KMS-11 (cell line): Measurements from ENCODE around the gene SOCS7.

Source experiments
- H2AFZ ChIP-seq: fragments of 200-600 bp; sonication (generic); 2 replicates; pipeline ENCODE4 v1.6.1; 2016; ENCODE audit warnings: antibody characterized with exemption, mixed run types, low read depth
- H3K27ac ChIP-seq: fragments of 200-600 bp; sonication (generic); 2 replicates; pipeline ENCODE4 v1.6.1; 2016; ENCODE audit warnings: mild to moderate bottlenecking, mixed run types
- H3K27me3 ChIP-seq: fragments of 200-600 bp; sonication (generic); 2 replicates; pipeline ENCODE4 v1.6.1; 2017; ENCODE audit warnings: mild to moderate bottlenecking, low read depth, mixed run types, moderate library complexity; ENCODE audit not compliant: insufficient read depth
- H3K36me3 ChIP-seq: fragments of 200-600 bp; sonication (generic); 2 replicates; pipeline ENCODE4 v1.6.1; 2017; ENCODE audit warnings: mild to moderate bottlenecking, mixed run types; ENCODE audit not compliant: insufficient read depth
- H3K4me1 ChIP-seq: fragments of 200-600 bp; sonication (generic); 2 replicates; pipeline ENCODE4 v1.6.1; 2016; ENCODE audit warnings: mild to moderate bottlenecking, low read depth, mixed run types; ENCODE audit not compliant: poor library complexity, severe bottlenecking
- H3K4me2 ChIP-seq: fragments of 200-600 bp; sonication (generic); 2 replicates; pipeline ENCODE4 v1.7.0; 2016; ENCODE audit warnings: mild to moderate bottlenecking, mixed run types
- H3K4me3 ChIP-seq: fragments of 200-600 bp; sonication (generic); IDR thresholded peaks from 2 replicates; pipeline ENCODE4 v1.6.1; 2017; ENCODE audit warnings: low read depth, low read length, mixed read lengths; ENCODE audit not compliant: insufficient read depth
- H3K79me2 ChIP-seq: fragments of 200-600 bp; sonication (generic); 2 replicates; pipeline ENCODE4 v1.6.1; 2016; ENCODE audit warnings: low read depth, mixed run types; ENCODE audit not compliant: insufficient read depth
- H3K9ac ChIP-seq: fragments of 200-600 bp; sonication (generic); 2 replicates; pipeline ENCODE4 v1.6.1; 2016; ENCODE audit warnings: mild to moderate bottlenecking, mixed run types
- H4K20me1 ChIP-seq: fragments of 200-600 bp; sonication (generic); 2 replicates; pipeline ENCODE4 v1.6.1; 2016; ENCODE audit warnings: mild to moderate bottlenecking, mixed run types; ENCODE audit not compliant: insufficient read depth
- TF ChIP-seq, protein P1 (sequence below): fragments of 200-600 bp; sonication (generic); conservative IDR thresholded peaks from 2 replicates; pipeline ENCODE4 v1.6.1; 2017; ENCODE audit warnings: low read depth, mild to moderate bottlenecking, antibody characterized with exemption, low read length, moderate library complexity, mixed read lengths

Gene SOCS7

DNA sequence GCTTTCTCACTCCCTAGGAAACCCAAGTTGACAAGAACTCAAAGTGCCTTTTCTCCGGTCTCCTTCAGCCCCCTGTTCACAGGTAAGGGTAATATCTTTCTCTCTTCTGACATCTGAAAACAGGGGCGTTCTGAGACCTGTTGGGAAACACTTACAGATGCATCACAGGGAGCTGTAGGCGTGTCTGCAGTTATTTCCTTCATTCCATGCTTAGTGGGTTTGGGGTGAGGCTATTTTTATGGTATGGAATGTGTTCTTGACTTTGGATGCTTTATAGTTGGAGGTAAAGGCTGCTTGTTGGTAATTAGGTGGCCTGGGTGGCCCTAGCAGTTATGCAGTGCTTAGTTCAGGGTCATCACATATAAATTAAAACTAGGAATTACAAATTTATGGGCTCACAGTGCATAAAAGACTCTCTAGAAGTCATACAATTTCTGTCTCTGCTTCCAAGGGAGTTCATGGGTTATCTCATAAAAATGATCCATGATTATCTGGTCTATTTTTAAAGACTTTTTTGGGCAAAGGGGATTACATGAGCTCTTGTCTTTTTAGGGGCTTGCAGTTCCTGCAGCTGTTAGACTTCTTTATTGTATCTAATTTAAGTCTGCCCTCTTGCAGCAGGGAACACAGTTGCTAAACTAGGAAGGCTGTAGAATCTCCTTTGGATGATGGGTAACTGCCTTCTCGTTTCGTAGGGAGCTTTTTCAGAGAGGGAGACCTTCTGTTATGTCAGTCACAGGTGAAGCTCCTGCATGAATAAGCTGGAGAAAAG is 10.2 kb downstream of the SOCS7 start:
- Histone ChIP-seq H3K4me2 (no peak overlapping the region), H3K4me3 (no peak overlapping the region), H3K27ac (no peak overlapping the region), H4K20me1 (no peaks in the 10 kb centered on the region), H3K4me1 (no peaks in the 10 kb centered on the region), H3K27me3 (no peaks in the 10 kb centered on the region), H2AFZ (no peak overlapping the region), H3K79me2 (no peaks in the 10 kb centered on the region), H3K9ac (no peak overlapping the region), H3K36me3 (no peaks in the 10 kb centered on the region)
- TF ChIP-seq, protein P1, sequence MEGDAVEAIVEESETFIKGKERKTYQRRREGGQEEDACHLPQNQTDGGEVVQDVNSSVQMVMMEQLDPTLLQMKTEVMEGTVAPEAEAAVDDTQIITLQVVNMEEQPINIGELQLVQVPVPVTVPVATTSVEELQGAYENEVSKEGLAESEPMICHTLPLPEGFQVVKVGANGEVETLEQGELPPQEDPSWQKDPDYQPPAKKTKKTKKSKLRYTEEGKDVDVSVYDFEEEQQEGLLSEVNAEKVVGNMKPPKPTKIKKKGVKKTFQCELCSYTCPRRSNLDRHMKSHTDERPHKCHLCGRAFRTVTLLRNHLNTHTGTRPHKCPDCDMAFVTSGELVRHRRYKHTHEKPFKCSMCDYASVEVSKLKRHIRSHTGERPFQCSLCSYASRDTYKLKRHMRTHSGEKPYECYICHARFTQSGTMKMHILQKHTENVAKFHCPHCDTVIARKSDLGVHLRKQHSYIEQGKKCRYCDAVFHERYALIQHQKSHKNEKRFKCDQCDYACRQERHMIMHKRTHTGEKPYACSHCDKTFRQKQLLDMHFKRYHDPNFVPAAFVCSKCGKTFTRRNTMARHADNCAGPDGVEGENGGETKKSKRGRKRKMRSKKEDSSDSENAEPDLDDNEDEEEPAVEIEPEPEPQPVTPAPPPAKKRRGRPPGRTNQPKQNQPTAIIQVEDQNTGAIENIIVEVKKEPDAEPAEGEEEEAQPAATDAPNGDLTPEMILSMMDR: no peak

DNA sequence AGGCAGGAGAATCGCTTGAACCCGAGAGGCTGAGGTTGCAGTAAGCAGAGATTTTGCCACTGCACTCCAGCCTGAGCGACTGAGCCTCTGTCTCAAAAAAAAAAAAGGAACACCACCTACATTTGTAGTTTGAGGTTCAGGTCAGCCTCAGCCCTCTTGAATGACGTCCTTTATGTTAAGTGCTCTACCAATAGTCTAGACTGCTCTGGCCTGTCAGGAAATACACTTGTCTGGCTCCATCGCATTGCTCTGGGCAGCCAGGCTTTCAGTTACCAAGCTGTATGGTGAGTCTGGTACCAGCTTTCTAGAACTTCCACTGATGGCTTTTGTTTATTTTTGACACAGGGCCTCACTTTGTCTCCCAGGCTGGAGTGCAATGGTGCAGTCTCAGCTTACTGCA is 11.4 kb downstream of the SOCS7 start:
- no peaks in the 10 kb centered on the region for H3K27me3 ChIP-seq
- H3K79me2 ChIP-seq: no peaks in the 10 kb centered on the region
- TF ChIP-seq, protein P1: no peak
- no peaks in the 10 kb centered on the region for H3K4me1 ChIP-seq
- no peak overlapping the region for H2AFZ ChIP-seq
- H3K27ac ChIP-seq: no peak overlapping the region
- no peaks in the 10 kb centered on the region for H4K20me1 ChIP-seq
- H3K4me2 ChIP-seq: no peak overlapping the region
- no peaks in the 10 kb centered on the region for H3K36me3 ChIP-seq
- no peak overlapping the region for H3K9ac ChIP-seq
- H3K4me3 ChIP-seq: no peak overlapping the region

DNA sequence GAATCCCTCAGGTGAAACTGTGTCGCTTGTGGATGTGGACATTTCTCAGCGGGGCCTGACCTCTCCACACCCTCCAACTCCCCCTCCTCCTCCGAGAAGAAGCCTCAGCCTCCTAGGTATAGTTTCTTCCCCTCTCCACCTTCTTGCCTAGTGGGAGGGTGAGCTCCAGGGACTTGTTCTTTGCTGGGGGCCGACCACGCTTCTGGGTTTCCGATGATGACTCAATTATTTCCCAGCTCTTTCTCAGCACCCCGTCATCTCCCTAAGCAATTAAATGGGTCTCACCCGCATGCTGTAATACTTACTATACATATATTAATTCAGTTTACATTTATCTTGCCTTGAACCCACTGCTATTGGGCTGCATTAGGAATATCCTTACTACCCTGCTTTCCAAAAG is 13.1 kb downstream of the SOCS7 start:
- H3K79me2 ChIP-seq: no peaks in the 10 kb centered on the region
- no peaks in the 10 kb centered on the region for H4K20me1 ChIP-seq
- H3K4me2 ChIP-seq: no peak overlapping the region
- no peaks in the 10 kb centered on the region for H3K36me3 ChIP-seq
- H3K9ac ChIP-seq: no peak overlapping the region
- H3K4me3 ChIP-seq: no peak overlapping the region
- H3K27me3 ChIP-seq: no peaks in the 10 kb centered on the region
- no peak overlapping the region for H3K27ac ChIP-seq
- no peak overlapping the region for H2AFZ ChIP-seq
- H3K4me1 ChIP-seq: no peaks in the 10 kb centered on the region
- TF ChIP-seq, protein P1: no peak

DNA sequence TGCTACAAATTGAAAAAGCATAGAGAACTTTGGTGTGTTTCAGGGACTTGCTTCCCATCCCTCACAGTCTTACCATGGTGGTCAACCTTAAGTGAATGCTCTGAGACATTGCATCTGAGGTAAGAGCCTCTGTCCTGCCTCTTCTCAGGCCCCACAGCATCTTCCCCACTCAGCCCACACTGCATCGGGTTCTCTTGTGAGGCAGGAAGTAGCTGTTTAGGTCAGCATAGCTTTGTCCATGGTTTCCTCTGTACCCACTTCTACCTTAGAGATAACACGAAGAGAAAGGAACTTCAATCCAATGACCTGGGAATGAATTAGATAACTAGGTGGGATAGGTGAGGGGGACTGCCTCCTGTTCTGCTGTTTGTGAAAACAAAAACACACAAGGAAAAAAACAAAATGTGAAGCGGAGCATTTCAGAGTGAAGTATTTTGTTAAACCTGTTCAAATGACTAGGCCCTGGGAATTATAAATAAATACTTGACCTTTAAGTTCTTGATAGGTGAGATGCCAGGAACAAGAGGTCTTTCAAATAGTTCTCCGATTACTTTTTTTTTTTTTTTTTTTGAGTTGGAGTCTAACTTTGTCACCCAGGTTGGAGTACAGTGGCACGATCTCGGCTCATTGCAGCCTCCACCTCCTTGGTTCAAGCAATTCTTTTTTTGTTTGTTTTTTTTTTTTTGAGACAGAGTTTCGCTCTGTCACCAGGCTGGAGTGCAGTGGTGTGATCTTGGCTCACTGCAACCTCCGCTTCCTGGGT is 17.7 kb downstream of the SOCS7 start:
- Histone ChIP-seq H3K4me1 (no peaks in the 10 kb centered on the region), H3K36me3 (no peaks in the 10 kb centered on the region), H3K27me3 (no peaks in the 10 kb centered on the region), H2AFZ (no peak overlapping the region), H3K27ac (no peak overlapping the region), H3K4me2 (no peak overlapping the region), H3K79me2 (no peaks in the 10 kb centered on the region), H4K20me1 (no peaks in the 10 kb centered on the region), H3K4me3 (no peak overlapping the region), H3K9ac (no peak overlapping the region)
- TF ChIP-seq, protein P1: no peak
